Panc1 (cell line): ENCODE results near the gene RAB10. TPM values are rescaled to one million over a fixed set of nuclear protein-coding genes. Genes with fewer than 3 reads are reported as not detected.

Experiments
- ATAC-seq: fragments of 200-7000 bp; cut with Tn5 transposase; 2 replicates; pipeline ENCODE4 v1.9.1; 2020; ENCODE audit warnings: mild to moderate bottlenecking, moderate library complexity
- BruUV-seq: library from RNA; stranded (reverse); fragments of 400-500 nt; replicated peaks from 2 replicates; lab custom pipeline; 2021; lab: Mats Ljungman, UMichigan
- CTCF ChIA-PET: fragments of 300-600 bp; sonication (Branson Sonifier 250); formaldehyde crosslinking; loops from one replicate; lab custom pipeline; 2022; ENCODE audit warnings: antibody characterized with exemption; lab: Charles Lee
- POLR2A ChIA-PET: fragments of 300-600 bp; sonication (Branson Sonifier 250); formaldehyde crosslinking; loops from one replicate; lab custom pipeline; 2022; ENCODE audit warnings: antibody characterized with exemption; lab: Charles Lee
- DNase-seq: peaks from one replicate; pipeline ENCODE4 v3.0.0-alpha.2; 2010; ENCODE audit warnings: low read depth, low spot score
- H3K27ac ChIP-seq: 2 replicates; pipeline ENCODE4 v1.5.1; 2011; ENCODE audit warnings: mild to moderate bottlenecking, low read length, inconsistent platforms
- H3K27me3 ChIP-seq: fragments of 200-500 bp; sonication (Bioruptor generic); 2 replicates; pipeline ENCODE4 v1.6.0; 2014; ENCODE audit warnings: low read length, inconsistent platforms; ENCODE audit not compliant: control insufficient read depth, insufficient read depth
- H3K36me3 ChIP-seq: fragments of 200-500 bp; sonication (Bioruptor generic); 2 replicates; pipeline ENCODE4 v1.5.1; 2014; ENCODE audit warnings: inconsistent platforms, mild to moderate bottlenecking, low read length, moderate library complexity; ENCODE audit not compliant: control insufficient read depth, insufficient read depth
- H3K4me1 ChIP-seq: 2 replicates; pipeline ENCODE4 v1.5.1; 2011; ENCODE audit warnings: inconsistent platforms, mild to moderate bottlenecking, low read length, moderate library complexity; ENCODE audit not compliant: control insufficient read depth, insufficient read depth
- H3K4me3 ChIP-seq, 2 experiments: 2 replicates each; pipeline ENCODE4 v1.5.1; 2011 to 2012; ENCODE audit warnings: low read depth in 2 of 2, low read length in 2 of 2, mild to moderate bottlenecking in 2 of 2, inconsistent platforms in 1 of 2, moderate library complexity in 1 of 2
- H3K9me3 ChIP-seq: fragments of 200-500 bp; sonication (Bioruptor generic); 2 replicates; pipeline ENCODE4 v1.5.1; 2014; ENCODE audit warnings: low read depth, mild to moderate bottlenecking, inconsistent platforms, low read length, moderate library complexity; ENCODE audit not compliant: control insufficient read depth, insufficient read depth
- POLR2AphosphoS5 ChIP-seq: IDR thresholded peaks from 2 replicates; pipeline ENCODE4 v1.6.1; 2012; ENCODE audit warnings: mild to moderate bottlenecking, low read depth, low read length, moderate library complexity
- SIN3A ChIP-seq: IDR thresholded peaks from 2 replicates; pipeline ENCODE4 v1.6.1; 2012; ENCODE audit warnings: low read depth, mild to moderate bottlenecking, low read length, moderate library complexity, borderline replicate concordance; ENCODE audit not compliant: insufficient read depth
- TCF7L2 ChIP-seq: IDR thresholded peaks from 2 replicates; pipeline ENCODE4 v1.6.1; 2011; ENCODE audit warnings: mild to moderate bottlenecking, low read depth, low read length, inconsistent platforms
- in situ Hi-C: cut with HindIII; loops from 2 replicates; pipeline ENCODE4 v1.10.0; 2016; ENCODE audit warnings: low sequenced_read_pairs, low pct_unique_long_range_greater_than_20kb
- intact Hi-C: fragments of 100-400 bp; cut with micrococcal nuclease; formaldehyde crosslinking; loops from one replicate; pipeline ENCODE4 v1.10.0; 2022; ENCODE audit not compliant: unreplicated experiment
- total RNA-seq: library from RNA; stranded (reverse); gene quantifications from one replicate; pipeline ENCODE4 v1.2.1, GENCODE V29; 2021; ENCODE audit not compliant: unreplicated experiment
- TF ChIP-seq, protein P1 (sequence below), 2 experiments: IDR thresholded peaks; 2 replicates each; pipeline ENCODE4 v1.6.1; 2011 to 2012; ENCODE audit warnings: low read depth in 2 of 2, control low read depth in 1 of 2, low read length in 1 of 2, mild to moderate bottlenecking in 1 of 2, moderate library complexity in 1 of 2; ENCODE audit not compliant: insufficient read depth in 1 of 2
- TF ChIP-seq, protein P2 (sequence below): fragments of 450-650 bp; IDR thresholded peaks from 2 replicates; pipeline ENCODE4 v1.5.1; 2017; ENCODE audit warnings: mild to moderate bottlenecking

Gene RAB10
- total RNA-seq, 1 experiment from 2014 or later, result 208 TPM

DNA sequence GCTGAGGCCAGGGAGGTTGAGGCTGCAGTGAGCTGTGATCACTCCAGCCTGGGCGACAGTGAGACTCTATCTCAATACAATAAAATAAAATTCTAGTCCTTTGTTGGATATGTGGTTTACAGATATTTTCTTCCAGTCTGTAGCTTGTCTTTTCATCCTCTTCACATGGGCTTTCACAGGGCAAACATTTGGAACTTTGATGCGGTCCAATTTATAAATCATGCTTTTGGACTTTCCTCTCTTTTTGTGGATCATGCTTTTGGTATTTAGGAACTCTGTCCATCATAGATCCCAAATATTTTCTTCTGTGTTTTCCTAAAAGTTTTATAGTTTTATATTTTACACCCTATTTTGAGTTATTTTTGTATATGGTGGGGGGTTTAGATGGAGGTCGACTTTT lies 14.9 kb downstream of the RAB10 start:
- intact Hi-C loops, result no loop called here
- CTCF ChIA-PET, result interaction anchor here (0.7 kb wide), 1 partner anchor 25 kb away, joined by 14 read pairs; no protein-coding TSS in a partner anchor
- TF ChIP-seq SIN3A (no peak), POLR2AphosphoS5 (no peak), TCF7L2 (no peak)
- TF ChIP-seq, protein P1, sequence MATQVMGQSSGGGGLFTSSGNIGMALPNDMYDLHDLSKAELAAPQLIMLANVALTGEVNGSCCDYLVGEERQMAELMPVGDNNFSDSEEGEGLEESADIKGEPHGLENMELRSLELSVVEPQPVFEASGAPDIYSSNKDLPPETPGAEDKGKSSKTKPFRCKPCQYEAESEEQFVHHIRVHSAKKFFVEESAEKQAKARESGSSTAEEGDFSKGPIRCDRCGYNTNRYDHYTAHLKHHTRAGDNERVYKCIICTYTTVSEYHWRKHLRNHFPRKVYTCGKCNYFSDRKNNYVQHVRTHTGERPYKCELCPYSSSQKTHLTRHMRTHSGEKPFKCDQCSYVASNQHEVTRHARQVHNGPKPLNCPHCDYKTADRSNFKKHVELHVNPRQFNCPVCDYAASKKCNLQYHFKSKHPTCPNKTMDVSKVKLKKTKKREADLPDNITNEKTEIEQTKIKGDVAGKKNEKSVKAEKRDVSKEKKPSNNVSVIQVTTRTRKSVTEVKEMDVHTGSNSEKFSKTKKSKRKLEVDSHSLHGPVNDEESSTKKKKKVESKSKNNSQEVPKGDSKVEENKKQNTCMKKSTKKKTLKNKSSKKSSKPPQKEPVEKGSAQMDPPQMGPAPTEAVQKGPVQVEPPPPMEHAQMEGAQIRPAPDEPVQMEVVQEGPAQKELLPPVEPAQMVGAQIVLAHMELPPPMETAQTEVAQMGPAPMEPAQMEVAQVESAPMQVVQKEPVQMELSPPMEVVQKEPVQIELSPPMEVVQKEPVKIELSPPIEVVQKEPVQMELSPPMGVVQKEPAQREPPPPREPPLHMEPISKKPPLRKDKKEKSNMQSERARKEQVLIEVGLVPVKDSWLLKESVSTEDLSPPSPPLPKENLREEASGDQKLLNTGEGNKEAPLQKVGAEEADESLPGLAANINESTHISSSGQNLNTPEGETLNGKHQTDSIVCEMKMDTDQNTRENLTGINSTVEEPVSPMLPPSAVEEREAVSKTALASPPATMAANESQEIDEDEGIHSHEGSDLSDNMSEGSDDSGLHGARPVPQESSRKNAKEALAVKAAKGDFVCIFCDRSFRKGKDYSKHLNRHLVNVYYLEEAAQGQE (IDR thresholded peaks at IDR 0.05; ENCODE audit: insufficient read depth in 1 of 2, low read depth in 2 of 2, low read length in 1 of 2), result no peak
- TF ChIP-seq, protein P2, sequence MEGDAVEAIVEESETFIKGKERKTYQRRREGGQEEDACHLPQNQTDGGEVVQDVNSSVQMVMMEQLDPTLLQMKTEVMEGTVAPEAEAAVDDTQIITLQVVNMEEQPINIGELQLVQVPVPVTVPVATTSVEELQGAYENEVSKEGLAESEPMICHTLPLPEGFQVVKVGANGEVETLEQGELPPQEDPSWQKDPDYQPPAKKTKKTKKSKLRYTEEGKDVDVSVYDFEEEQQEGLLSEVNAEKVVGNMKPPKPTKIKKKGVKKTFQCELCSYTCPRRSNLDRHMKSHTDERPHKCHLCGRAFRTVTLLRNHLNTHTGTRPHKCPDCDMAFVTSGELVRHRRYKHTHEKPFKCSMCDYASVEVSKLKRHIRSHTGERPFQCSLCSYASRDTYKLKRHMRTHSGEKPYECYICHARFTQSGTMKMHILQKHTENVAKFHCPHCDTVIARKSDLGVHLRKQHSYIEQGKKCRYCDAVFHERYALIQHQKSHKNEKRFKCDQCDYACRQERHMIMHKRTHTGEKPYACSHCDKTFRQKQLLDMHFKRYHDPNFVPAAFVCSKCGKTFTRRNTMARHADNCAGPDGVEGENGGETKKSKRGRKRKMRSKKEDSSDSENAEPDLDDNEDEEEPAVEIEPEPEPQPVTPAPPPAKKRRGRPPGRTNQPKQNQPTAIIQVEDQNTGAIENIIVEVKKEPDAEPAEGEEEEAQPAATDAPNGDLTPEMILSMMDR, result no peak
- peaks cover 4% of the 10 kb centered on the region for H3K4me1 ChIP-seq
- no peak overlapping the region for H3K27ac ChIP-seq
- no peaks in the 10 kb centered on the region for H3K27me3 ChIP-seq
- DNase-seq (no peak), ATAC-seq (0 out of 2 replicates have a peak, but pooled peaks have one; percentile 46)
- H3K4me3 ChIP-seq, result no peak overlapping the region
- H3K9me3 ChIP-seq, result no peaks in the 10 kb centered on the region
- H3K36me3 ChIP-seq, result no peaks in the 10 kb centered on the region
- in situ Hi-C loops, result no loop called here
- POLR2A ChIA-PET, result no interaction called here
- no TSS peak for BruUV-seq

DNA sequence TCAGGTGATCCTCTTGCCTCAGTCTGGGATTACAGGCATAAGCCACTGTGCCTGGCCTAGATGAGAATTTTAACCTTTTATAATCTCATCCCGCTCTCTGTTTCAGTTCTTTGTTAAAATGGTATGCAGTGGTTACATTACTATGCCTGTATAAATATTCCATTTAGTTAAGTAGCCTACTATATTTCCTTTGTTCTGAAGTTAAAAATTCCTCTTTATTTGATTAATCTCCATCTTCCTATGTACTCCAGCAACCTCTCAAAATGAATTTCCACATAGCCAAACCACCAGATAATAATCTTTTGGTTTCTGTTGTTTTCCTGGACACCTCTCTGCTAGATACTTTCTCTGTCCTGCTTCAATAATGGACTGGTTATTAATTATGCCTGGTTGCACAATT lies 15.8 kb downstream of the RAB10 start:
- DNase-seq (no peak), ATAC-seq (no peak)
- no peaks in the 10 kb centered on the region for H3K27me3 ChIP-seq
- H3K9me3 ChIP-seq, result no peaks in the 10 kb centered on the region
- in situ Hi-C loops (no loop called here), intact Hi-C loops (no loop called here)
- ChIA-PET CTCF (interaction anchor here (0.7 kb wide), 1 partner anchor 25 kb away, joined by 14 read pairs; no protein-coding TSS in a partner anchor), POLR2A (no interaction called here)
- H3K4me3 ChIP-seq, result no peak overlapping the region
- no peak overlapping the region for H3K27ac ChIP-seq
- no TSS peak for BruUV-seq
- no peak for TF ChIP-seq POLR2AphosphoS5
- TF ChIP-seq TCF7L2, result no peak
- TF ChIP-seq, protein P1 (IDR thresholded peaks at IDR 0.05; ENCODE audit: insufficient read depth in 1 of 2, low read depth in 2 of 2, low read length in 1 of 2), result no peak
- TF ChIP-seq, protein P2, result no peak
- TF ChIP-seq SIN3A, result no peak
- H3K4me1 ChIP-seq, result no peaks in the 10 kb centered on the region
- H3K36me3 ChIP-seq, result no peaks in the 10 kb centered on the region
